CD4-positive, alpha-beta T cell treated with Interleukin-17A for 4 hours (primary cell): Measurements from ENCODE around the gene CYTH4.

Experiments used
- DNase-seq: peaks from one replicate; pipeline ENCODE4 v3.0.0-alpha.2; 2020; ENCODE audit warnings: mixed read lengths

CYTH4 gene

DNA sequence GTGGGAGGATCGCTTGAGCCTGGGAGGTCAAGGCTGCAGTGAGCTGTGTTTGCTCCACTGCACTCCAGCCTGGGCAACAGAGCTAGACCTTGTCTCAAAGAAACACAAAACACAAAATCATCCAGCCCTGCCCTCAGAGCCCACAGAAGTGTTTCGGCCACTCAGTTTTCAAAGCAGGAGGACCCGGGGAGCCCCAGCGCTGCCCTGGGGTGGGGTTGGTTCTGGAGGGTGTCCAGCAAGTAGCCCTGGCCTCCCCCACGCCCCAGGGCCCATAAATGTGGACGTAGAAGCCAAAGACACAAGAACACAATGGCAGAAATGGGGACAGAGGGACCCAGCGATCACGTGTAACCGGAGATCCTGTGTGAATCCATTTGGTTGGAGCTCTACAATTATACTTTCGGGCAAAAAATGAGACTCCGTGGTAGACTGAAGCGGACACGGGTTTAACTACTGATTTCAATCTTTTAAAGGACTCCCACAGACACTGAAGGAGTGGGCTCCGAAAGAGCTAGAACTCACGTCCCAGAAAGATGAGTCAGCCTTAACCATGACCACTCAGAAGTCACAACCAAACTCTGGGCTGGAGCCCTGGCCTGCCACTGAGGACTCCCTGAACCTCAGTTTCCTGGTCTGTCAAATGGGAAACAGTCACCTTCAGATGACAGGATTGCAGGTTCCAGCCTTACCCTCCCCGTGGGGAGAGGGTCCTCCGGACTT, 9.0 kb upstream of the CYTH4 start:
- no peak for DNase-seq

DNA sequence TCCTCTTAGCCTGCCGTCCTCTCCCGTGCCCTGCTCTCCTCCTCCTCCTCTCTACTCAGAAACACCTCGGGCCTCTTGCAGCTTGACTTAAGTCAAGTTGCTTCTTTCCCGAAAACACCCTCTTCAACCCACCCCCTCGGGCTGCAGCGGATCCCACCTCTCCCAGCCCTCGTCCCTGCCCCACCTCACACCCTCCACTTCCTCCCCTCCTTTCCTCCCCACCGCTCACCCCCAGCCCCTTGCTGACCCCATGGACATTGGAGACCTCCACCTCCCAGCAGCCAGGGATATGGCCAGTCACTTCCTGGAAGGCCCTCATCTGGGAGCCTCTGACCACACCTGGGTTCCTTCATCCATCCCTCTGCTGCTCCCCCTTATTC, 8.5 kb upstream of the CYTH4 start:
- DNase-seq: no peak

DNA sequence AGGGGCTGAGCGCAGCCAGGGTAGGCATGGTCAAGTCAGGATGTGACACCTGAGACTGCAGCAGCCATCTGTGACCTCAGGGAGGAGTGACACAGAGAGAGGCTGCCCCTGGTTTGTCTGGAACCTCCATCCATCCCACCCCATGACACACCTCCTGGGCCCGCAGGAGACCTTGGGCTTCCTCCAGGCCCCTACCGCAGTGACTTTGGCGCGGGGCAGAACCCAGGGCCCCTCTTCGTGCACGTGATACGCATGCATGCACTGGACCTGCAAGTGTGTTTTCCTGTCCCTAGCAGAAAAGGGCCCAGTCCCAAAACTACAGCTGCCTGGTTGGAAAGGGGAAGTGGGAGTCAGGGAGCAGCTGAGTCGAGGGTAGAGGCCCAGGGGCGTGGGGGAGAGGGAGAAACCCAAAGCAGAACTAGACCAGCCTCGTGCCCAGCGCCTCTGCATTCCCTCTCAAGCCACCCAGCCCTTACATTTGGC, 7.9 kb upstream of the CYTH4 start:
- peak; percentile 4 for DNase-seq

DNA sequence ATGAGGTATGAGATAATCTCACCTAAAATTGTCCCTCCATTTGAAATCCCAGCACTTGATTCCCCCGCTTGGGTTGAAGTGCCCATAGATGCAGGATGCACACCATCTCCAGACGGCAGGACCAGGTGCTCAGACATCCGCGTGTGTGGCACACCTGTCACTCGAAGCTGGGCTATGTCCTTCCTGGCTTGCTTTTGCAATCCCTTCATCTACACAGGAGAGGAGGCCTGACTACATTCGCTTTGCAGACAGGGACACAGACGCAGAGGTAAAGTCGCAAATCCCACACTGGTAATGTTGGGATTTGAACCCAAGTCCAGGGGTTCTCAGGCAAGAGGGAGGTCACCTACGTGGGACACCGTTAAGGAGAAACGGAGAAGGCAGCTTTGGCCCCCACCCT, 7.2 kb upstream of the CYTH4 start:
- DNase-seq: no peak

DNA sequence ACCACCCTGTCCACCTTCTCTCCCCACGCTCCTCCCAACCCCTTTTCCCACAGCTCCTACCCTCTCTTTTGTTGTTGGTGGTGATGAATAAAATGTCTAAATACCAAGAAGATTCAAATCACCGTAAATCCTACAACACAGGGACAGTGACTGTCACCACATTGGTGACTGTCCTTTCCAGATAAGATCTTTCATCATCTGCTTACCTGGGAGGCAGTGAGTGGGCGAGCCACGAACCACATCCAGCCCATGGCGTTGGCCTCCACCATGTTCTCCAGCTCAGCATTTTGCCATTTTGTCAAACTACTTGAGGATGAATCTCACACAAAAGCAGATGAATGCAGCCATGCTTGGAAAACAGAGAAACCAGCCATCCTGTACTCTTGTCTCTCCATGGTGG, 6.7 kb upstream of the CYTH4 start:
- DNase-seq: peak; percentile 32

DNA sequence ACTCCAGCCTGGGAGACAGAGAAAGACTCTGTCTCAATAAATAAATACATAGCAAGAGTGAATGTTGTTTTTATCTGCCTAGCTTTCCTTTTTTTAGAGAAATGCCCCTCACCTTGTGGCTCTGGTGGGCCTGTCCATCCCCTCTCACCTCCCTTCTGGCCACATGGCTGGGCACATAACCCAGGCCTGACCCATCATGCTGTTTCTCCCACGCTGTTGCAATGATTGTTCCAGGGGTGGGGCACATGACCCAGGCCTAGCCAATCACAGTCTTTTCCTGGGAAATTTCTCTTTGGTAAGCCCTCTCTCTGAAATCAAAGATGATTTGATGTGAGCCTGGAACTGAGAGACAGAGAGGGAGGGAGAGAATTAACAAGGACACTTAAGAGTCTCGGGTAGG, 5.5 kb upstream of the CYTH4 start:
- no peak for DNase-seq

DNA sequence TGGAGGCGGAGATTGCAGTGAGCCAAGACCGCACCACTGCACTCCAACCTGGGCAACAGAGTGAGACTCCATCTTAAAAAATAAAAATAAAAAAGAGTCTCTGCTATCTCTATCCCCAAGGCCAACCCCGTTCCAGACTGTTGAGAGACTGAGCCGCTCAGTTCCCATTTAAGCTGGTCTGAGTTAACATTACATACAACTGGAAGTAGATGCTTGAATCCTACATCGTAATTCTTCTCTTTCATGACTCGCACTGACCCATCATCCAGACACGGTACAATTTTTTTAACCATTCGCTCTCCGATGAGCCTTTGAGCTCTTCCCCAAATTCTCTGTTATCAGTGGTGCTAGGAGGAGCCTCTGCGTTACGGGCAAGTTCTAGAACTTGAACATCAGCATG, 4.9 kb upstream of the CYTH4 start:
- DNase-seq: no peak

DNA sequence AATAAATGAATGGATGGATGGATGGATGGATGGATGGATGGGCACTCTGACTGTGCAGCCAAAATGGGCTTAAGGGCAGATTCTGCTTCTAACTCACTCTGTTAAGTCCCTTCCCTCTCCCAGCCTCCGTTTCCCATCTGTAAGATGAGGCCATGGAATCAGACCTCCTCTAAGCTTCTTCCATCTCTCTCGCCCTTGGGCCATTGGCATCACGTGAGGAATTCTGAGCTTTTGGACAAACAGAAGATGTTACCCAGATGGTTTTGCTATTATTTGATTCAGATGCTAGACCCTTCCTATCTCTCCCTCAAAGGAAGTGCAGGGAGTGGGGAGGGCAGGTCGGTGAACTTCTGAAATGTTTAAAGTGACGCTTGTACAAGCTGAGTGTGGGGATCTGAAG, 4.0 kb upstream of the CYTH4 start:
- DNase-seq: no peak

DNA sequence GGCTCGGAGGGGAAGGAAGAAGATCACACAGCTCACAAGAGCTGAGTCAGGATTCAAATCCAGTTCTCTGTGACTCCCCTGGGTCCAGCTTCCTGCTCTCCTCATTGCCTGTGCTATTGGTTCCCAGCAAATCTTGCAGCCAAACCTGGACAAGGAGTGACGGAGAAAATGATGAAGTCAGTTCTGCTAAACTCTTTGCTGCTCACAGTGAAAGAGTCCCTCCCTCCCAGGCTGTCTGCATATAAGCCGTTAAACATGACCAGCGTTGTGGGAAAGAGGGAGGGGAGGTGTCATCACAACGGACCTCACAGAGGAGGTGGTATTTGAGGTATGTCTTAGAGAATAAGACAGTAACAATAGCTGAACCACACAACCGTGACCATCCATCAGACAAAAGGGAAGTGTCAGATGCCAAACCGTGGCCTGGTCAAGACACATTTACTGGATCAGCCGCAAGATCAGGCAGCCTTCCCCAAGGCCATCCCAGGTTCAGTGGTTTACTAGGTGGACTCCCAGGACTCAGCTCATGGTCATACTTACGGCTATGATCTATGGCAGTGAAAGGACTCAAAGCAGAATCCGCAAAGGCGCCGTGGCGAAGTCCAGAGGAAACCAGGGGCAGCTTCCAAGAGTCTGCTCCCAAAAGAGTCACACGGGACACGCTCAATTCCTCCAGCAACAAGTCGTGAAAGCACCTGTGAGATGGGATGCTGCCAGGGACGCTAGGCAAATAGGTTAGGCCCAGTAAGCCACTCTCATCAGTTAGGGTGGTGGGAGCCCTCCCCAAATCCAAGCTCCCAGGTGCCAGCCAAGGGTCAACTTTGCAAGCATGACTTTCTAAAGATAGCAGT, 2.8 kb upstream of the CYTH4 start:
- no peak for DNase-seq

DNA sequence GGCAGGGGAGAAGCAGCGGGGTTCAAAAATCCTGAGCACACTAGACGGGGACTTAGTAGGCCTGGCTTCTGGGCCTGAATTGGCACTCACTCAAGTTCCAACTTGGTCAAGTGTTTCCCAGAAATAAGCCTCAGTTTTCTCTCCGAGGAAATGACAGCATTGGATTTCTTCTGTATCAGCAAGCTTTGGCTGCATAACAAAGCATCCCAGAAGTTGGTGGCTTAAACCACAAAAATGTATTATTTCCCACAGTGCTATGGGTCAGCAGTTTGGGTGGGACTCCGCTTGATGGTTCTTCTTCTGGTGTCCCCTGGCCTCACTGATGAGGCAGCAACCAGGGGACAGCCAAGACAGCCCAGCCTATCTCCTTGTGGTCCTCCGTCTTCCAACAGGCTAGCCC, 1.6 kb upstream of the CYTH4 start:
- no peak for DNase-seq

DNA sequence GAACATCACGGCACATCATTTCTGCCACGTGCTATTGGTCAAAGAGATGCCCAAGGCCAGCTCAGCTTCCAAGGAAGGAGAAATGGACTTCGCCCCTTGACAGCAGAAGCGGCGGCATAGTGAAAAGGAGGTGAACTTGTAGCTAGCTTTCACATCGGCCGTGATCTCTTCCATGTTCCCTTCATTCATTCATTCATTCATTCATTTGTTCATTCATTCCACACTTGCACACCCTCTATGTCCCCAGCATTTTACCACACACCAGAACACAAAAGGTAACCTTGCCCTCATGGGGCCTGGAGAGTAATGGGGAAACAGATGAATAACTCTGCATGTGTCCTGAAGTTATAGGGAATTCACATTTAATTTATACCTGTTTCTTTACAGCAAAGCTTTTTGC, 1.1 kb upstream of the CYTH4 start:
- DNase-seq: no peak

DNA sequence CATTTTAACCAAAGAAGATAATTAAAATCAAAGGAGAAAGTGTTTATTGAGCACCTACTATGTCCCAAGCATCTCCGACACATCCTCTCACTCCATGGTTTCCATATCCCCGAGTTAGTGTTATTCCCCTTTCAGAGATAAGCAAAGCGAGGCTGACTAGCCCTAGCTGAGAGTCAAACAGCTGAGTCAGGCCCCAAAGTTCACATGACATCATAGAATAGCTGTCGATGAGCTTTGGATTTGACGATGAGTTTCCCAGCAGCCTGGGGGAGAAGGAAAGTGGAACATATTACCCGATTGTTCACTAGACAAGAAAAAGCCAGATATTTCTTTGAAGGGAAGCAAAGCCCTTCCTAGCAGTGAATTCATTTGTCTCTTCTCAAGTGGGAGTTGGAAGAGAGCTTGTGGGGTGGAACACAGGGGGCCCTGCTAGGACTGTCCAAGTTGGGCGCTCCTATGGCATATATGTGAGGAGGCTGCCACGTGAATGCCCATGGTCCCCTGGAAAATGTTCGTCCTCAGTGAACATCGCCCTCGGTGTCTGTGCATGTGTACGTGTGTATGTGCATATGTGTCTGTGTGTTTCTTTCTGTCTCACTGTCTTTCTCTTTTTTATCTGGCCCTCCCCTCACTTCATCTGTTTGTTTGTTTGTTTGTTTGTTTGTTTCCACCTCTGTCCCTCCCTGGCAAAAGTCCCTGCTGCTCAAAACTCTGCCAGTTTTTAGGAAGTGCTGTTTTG, 493 bp upstream of the CYTH4 start:
- DNase-seq: no peak

DNA sequence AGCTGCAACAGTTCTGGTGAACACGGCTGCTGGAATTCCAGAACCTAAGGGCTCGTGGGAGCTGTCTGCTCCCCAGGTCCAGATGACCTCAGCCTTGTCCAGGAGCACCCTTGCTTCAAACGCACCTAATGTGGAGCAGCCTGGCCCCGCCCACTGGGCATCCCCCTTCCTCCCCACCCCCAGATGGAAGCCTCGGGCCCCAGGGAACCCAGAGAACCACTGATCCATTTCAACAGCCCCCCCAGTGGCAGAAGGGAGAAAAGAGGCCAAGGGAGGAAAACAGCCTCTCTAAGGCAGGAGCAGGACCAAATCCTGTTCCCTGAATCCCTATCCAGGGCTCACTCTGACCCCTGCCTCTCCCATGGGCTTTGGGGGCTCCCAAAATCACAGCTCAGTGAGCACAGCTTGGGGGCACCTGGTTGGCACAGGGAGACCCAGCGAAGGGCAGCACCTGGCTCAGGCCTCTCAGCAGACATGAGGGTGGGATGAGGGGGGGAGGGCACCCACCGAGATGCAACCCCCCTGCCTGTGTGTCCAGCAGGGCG, 1.2 kb downstream of the CYTH4 start:
- peak; percentile 67 for DNase-seq

DNA sequence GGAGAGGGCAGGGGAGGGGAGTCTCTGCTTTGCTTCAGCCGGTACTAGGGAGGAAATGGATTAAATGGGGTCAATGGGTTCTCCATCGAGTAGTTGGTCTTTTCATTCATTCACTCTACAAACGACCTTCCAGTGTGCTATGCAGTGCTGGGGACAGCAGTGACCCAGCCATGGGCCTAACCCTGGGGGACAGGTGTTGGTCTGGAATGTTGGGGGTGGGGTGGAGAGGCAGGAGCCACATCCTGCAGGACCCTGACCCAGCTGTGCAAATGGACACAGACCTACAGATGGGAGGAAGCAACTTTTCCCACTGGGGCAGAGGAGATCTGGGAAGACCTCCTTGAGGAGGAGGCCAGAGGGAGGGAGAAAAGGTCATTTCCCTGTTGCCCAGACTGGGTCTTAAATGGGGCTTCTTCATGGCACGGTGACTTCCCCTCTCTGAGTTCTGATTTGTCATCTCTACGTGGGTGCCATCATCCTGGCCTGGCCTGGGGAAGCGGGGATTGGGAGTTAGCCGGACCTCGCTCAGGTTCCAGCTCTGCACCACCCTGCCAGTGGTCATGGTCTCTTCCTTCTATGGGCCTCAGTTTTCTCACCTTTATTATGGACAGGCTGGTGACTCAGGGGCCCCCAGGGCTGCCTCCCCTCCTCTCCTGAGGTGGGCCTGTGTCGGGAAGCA, 2.0 kb downstream of the CYTH4 start:
- DNase-seq: no peak

DNA sequence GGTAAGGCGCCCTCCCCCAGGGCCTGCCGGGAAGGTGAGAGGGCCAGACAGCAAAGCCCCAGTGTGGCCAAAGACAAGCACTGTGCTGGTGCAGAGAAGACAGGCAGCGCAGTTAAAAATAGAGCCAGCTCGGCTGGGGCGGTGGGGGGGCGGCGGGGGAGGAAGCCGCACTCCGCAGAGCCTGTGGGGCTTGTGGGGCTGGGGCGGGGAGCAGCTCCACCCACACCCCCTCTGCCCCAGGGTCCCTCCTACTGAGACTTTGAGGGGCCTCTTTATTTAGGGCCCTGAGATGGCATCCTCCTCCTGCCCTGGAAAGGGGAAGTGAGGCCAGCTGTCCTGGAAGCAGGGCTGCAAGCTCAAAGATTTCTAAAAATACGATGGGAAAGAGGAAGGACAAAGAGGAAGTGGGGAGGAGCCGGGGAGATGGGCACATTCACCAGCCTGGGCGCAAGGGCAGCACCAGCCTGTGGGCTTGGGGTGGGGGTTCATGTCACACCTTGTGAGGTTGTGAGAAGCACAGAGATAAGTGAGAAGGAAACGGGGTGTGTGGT, 2.6 kb downstream of the CYTH4 start:
- peak; percentile 77 for DNase-seq

DNA sequence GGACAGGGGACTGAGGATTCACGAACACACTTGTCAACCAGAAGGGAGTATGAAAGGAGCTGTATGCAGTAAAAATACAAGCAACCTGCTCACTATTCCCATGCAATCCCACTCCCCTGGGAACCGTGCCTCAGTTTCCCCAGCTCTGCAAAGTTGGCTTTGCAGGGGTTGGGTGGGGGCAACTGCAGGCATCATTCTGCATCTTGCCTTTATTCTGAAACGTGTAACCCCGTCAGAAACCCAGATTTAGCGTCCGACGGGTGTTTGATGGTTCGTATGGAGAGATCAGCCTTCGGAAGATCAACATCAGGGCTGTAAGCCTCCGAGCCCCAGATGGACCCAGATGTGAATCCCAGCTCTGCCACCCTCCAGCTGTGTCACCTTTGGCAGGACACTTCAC, 3.6 kb downstream of the CYTH4 start:
- DNase-seq: no peak

DNA sequence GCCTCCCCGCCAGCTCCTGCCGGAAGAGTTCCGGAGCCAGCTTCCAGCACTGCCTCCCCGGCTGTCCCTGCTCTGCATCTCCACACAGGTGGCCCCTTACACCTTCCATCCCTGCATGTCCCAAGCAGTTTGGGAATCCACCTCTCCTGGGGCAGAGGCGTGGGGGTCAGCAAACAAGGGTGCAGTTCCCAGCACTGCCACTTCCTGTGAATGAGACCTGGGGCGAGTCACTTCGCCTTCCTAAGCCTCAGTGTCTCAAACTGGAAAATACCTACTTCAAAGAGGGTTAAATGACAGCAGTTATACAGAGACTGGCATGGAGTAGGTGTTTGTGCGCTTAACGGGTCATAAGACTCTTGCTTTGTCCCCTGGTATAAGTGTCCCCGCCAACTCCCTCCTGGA, 5.2 kb downstream of the CYTH4 start:
- no peak for DNase-seq

DNA sequence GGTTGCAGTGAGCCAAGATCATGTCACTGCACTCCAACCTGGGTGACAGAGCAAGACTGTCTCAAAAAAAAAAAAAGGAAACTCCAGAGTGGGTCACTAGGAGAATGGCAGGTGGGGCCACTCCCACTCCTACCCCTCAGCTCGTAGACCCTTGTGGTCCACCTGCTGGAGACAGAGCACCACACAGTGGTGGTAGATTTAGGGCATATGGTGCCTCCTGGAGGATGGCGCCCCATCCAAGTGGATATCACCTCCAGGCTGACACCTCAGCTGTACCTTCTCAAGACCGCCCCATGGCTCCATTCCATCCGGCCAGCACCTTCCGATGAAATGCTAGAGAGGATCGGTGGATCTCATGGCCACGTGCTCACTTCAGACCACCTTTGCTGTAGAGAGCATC, 6.2 kb downstream of the CYTH4 start:
- no peak for DNase-seq

DNA sequence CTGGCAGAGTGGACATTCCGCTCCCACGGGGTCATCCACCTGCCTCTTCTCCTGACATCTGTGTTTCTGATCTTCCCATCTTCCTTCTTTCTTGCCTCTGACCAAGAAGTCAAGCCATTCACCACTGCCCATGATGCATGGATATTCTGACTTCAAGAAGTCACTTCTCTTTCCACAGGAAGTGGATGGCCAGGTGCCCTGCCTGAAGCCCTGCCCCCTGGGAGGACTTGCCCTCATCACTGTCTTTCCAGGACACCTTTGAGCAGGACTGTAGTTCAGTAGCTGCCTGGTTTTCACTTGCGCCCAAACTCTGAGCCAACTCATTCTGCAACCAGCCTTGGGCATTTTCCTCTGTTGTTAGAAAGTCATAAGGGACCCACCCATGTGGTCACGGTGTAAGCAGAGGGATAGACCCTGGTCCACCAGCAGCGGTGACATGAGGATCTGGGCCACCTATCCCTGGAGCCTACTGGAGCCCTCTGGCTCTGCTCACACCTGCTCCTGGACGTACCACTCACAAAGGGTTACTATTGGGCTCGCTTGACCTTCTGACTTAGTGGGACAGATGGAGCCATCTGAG, 6.9 kb downstream of the CYTH4 start:
- no peak for DNase-seq

DNA sequence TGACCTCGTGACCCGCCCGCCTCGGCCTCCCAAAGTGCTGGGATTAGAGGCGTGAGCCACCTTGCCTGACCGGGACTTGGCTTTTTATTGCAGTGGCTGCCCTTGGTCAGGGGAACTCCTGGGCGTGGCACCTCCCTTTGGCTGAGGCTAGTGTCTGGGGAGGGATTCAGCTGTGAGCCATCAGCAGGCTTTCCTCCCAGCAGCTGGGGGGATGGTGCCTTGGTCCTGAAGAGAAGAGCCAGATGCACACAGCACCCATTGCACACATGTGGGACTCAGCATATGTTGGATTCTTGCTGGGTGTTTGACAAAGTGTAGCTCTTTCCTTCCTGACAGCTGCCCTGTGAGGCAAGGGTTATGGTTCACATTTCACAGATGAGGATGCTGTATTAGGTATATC, 8.4 kb downstream of the CYTH4 start:
- no peak for DNase-seq

DNA sequence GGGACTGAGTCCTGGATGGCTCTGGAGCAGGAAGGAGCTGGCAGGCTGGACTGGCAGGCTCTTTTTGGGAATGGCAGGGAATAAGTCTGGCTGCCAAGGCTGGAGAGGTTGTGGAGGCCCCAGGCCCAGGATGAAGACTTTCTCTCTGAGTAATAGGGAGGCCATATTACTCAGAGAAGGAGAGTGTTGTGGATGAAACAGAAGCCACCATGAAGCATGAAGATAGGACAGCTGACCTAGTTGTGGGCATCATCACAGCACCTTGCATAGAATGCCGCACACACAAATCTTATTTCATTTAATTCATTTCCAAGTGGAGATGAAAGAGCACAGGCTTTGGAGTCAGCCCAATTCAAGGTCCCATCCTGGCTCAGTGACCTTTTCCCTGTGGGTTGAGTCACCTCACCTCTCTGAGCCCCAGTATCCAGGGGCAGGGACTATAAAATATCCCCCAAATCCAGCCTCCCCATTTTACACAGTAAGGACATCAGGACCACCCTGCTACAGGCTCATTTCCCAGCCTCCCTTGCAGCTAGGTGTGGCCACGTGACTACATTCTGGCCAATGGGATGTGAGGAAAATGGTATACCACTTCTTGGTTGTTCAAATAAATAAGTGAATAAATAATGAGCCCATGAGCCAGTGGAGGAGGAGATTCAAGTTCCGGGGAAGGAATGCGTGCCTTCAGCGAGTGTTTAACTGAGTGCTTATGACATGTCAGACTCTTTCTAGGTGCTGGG, 9.4 kb downstream of the CYTH4 start:
- DNase-seq: no peak
